ENCODE measurements around the gene ATP8A2. TPM values are rescaled to one million over a fixed set of nuclear protein-coding genes. Genes with fewer than 3 reads are reported as not detected.

Gene ATP8A2
- total and polyA plus RNA-seq, 2 of the 8 experiments (the other 6 are each of a cell fraction or from before 2014, with no cell fraction given) = 2.4 to 8.3 TPM

DNA sequence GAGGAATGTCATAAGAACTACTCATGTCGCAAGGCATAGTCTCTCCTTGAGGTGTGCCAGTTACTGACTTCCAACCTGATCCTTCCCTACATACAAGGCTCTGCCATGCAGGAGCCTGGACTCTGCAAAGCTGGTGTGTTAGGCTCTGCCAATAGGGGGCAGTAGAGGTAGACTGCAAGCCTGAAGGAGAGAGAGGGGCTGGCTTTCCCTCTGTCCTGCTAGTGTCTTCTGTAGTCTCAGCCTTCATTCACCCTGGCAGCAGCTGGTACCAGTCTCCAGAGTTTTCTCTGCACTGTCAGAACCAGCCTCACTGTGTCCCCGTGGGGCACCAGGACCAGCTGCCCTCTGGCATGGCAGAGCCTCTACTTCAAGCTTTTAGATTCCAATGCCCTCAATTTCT lies 665.5 kb downstream of the ATP8A2 start:
- Histone ChIP-seq H3K79me1 (ENCODE audit: low read depth, low read length) (no peaks in the 10 kb centered on the region), H3K23ac (ENCODE audit: insufficient read length) (no peak overlapping the region), H3K4ac (replicated peaks; ENCODE audit: insufficient read length, low read depth, low read length) (no peak overlapping the region), H3K18ac (ENCODE audit: extremely low read depth, low read length) (no peak overlapping the region), H3K4me1 (replicated peaks in 1 of 4; ENCODE audit: control insufficient read depth in 3 of 4, insufficient read depth in 4 of 4, low read length in 3 of 4) (peaks cover 0 to 6% (median 2%) of the 10 kb centered on the region in 4 experiments; a peak in 1 of 7 replicates), H2AK5ac (ENCODE audit: low read depth, low read length) (no peak overlapping the region), H3K9ac (replicated peaks in 1 of 4; ENCODE audit: extremely low read depth in 1 of 4, low read depth in 3 of 4, low read length in 3 of 4) (no peak overlapping the region), H3K36me3 (ENCODE audit: control insufficient read depth in 2 of 4, insufficient read depth in 4 of 4, low read length in 3 of 4) (no peaks in the 10 kb centered on the region), H3K27ac (ENCODE audit: low read depth, low read length) (no peak overlapping the region), H2BK15ac (ENCODE audit: low read length) (no peak overlapping the region), H3K4me3 (ENCODE audit: extremely low read depth in 1 of 4, insufficient read depth in 2 of 4, low read depth in 3 of 4, low read length in 4 of 4) (no peak overlapping the region), H2BK5ac (ENCODE audit: low read depth, low read length) (no peak overlapping the region), H3K14ac (ENCODE audit: insufficient read length) (no peak overlapping the region), H4K8ac (ENCODE audit: extremely low read depth, insufficient read depth, low read length) (no peak overlapping the region), H3K27me3 (replicated peaks in 1 of 4; ENCODE audit: control insufficient read depth in 3 of 4, extremely low read depth in 1 of 4, insufficient read depth in 3 of 4, low read length in 3 of 4) (no peaks in the 10 kb centered on the region; a peak in 1 of 7 replicates), H4K20me1 (replicated peaks in 1 of 2; ENCODE audit: control insufficient read depth in 1 of 2, insufficient read depth in 2 of 2, low read length in 2 of 2) (no peaks in the 10 kb centered on the region), H3K23me2 (ENCODE audit: low read depth, low read length) (no peaks in the 10 kb centered on the region), H3K56ac (replicated peaks; ENCODE audit: insufficient read length, low read depth, low read length) (no peak overlapping the region), H2BK20ac (ENCODE audit: low read length) (peak overlapping the region; percentile 38; the same call in 1 of the 2 replicates), H2BK120ac (replicated peaks; ENCODE audit: low read depth, low read length) (no peak overlapping the region), H4K91ac (replicated peaks; ENCODE audit: insufficient read length, low read length) (no peak overlapping the region), H2AFZ (ENCODE audit: low read length) (peak overlapping the region; percentile 81; the same call in 1 of the 2 replicates), H3K9me3 (ENCODE audit: insufficient read depth in 2 of 2, low read depth in 1 of 2, low read length in 1 of 2) (no peaks in the 10 kb centered on the region), H2BK12ac (ENCODE audit: low read depth, low read length) (no peak overlapping the region), H4K5ac (ENCODE audit: insufficient read length, low read depth, low read length) (no peak overlapping the region), H3K4me2 (ENCODE audit: insufficient read depth in 1 of 2, low read depth in 2 of 2, low read length in 2 of 2) (no peak overlapping the region), H3K79me2 (ENCODE audit: control insufficient read depth in 1 of 2, insufficient read depth in 2 of 2, low read length in 2 of 2) (no peaks in the 10 kb centered on the region)
- FAIRE-seq = peak; percentile 97
- POLR2A ChIA-PET (ENCODE audit: partially characterized antibody) = interaction anchor here (0.8 to 1.9 kb wide), 2 partner anchors 12 to 14 kb away, joined by 3 to 5 read pairs; no protein-coding TSS in a partner anchor
- TF ChIP-seq CREB1 (IDR thresholded peaks at IDR 0.05) = peak; percentile 41; the same call in 1 of the 2 replicates
- no peak for TF ChIP-seq NANOG (IDR thresholded peaks at IDR 0.05; ENCODE audit: insufficient read depth, low read depth, low read length, poor library complexity, severe bottlenecking)
- no peak for TF ChIP-seq KDM4A (IDR thresholded peaks at IDR 0.05; ENCODE audit: low read depth, low read length, severe bottlenecking)
- TF ChIP-seq RAD21 (IDR thresholded peaks at IDR 0.05 in 1 of 2, conservative IDR thresholded peaks at IDR 0.05 in 1 of 2; ENCODE audit: low read depth in 2 of 2, low read length in 2 of 2) = peak; percentile 66 to 87
- TF ChIP-seq EZH2 (IDR thresholded peaks at IDR 0.05; ENCODE audit: low read depth, low read length, severe bottlenecking) = no peak
- TF ChIP-seq, protein P1, sequence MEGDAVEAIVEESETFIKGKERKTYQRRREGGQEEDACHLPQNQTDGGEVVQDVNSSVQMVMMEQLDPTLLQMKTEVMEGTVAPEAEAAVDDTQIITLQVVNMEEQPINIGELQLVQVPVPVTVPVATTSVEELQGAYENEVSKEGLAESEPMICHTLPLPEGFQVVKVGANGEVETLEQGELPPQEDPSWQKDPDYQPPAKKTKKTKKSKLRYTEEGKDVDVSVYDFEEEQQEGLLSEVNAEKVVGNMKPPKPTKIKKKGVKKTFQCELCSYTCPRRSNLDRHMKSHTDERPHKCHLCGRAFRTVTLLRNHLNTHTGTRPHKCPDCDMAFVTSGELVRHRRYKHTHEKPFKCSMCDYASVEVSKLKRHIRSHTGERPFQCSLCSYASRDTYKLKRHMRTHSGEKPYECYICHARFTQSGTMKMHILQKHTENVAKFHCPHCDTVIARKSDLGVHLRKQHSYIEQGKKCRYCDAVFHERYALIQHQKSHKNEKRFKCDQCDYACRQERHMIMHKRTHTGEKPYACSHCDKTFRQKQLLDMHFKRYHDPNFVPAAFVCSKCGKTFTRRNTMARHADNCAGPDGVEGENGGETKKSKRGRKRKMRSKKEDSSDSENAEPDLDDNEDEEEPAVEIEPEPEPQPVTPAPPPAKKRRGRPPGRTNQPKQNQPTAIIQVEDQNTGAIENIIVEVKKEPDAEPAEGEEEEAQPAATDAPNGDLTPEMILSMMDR (IDR thresholded peaks at IDR 0.05; ENCODE audit: control extremely low read depth in 1 of 3, insufficient read depth in 1 of 3, low read depth in 1 of 3, low read length in 3 of 3) = peak; percentile 87 to 99 (median 90)
- TF ChIP-seq GABPA (IDR thresholded peaks at IDR 0.05; ENCODE audit: borderline replicate concordance, insufficient read depth, low read length) = 0 out of 2 replicates have a peak, but pooled peaks have one; percentile 49
- peak; percentile 58; the same call in 1 of the 2 replicates for TF ChIP-seq YY1 (IDR thresholded peaks at IDR 0.05; ENCODE audit: low read depth, low read length)
- no peak for TF ChIP-seq TAF1 (IDR thresholded peaks at IDR 0.05; ENCODE audit: low read depth, low read length)
- no peak for TF ChIP-seq SIRT6 (IDR thresholded peaks at IDR 0.05; ENCODE audit: low read length)
- CTCF ChIA-PET (ENCODE audit: partially characterized antibody) = interaction anchor here (0.5 to 3.8 kb wide), 28 partner anchors 11 to 903 kb away, joined by 3 to 53 read pairs (median 4); partner anchors contain the start of gene SHISA2
- peak; percentile 69 to 90 for DNase-seq (ENCODE audit: low read depth in 1 of 2, low spot score in 2 of 2)
- WGBS, 2 experiments (ENCODE audit: extremely low coverage in 1 of 2, insufficient coverage in 1 of 2, insufficient read length in 1 of 2, insufficient replicate concordance in 2 of 2, low coverage in 1 of 2, low lambda C conversion rate in 2 of 2, missing lambda C conversion rate in 1 of 2) = 57% methylated on average over 2 of the region's 2 CpGs; no CpG with 5 or more reads in 1 of the 2 experiments

All from H1 (cell line).